ENCODE data around the gene FAM210B. TPM values are rescaled to one million over a fixed set of nuclear protein-coding genes. Genes with fewer than 3 reads are reported as not detected.

Gene FAM210B
- total and polyA plus RNA-seq, 9 of the 15 experiments (the other 6 are each of a cell fraction or from before 2014, with no cell fraction given): 12.1 to 87.3 (median 47.6) TPM

- TF ChIP-seq CHD4 (IDR thresholded peaks at IDR 0.05; ENCODE audit: insufficient read depth, insufficient replicate concordance, low read depth, low read length, poor library complexity, severe bottlenecking) (no peak), SMAD2 (IDR thresholded peaks at IDR 0.05; ENCODE audit: low read depth, low read length) (no peak), ZNF655 (CRISPR knock-in tag; IDR thresholded peaks at IDR 0.05) (no peak), CBX1 (IDR thresholded peaks at IDR 0.05; ENCODE audit: low read depth) (no peak), ZNF436 (CRISPR knock-in tag; IDR thresholded peaks at IDR 0.05) (no peak), E2F1 (CRISPR knock-in tag; IDR thresholded peaks at IDR 0.05) (no peak), ARID2 (IDR thresholded peaks at IDR 0.05) (no peak), THRB (CRISPR knock-in tag; conservative IDR thresholded peaks at IDR 0.05) (0 out of 2 replicates have a peak, but pooled peaks have one; percentile 9), ZNF232 (CRISPR knock-in tag; IDR thresholded peaks at IDR 0.05) (no peak), NFXL1 (CRISPR knock-in tag; IDR thresholded peaks at IDR 0.05) (no peak), HOXB6 (CRISPR knock-in tag; IDR thresholded peaks at IDR 0.05; ENCODE audit: borderline replicate concordance) (no peak), ATF2 (CRISPR knock-in tag; IDR thresholded peaks at IDR 0.05) (no peak), TRIM28 (IDR thresholded peaks at IDR 0.05) (0 out of 2 replicates have a peak, but pooled peaks have one; percentile 48), RBM17 (IDR thresholded peaks at IDR 0.05; ENCODE audit: borderline replicate concordance, low read depth, low read length) (no peak), CTCFL (IDR thresholded peaks at IDR 0.05; ENCODE audit: borderline replicate concordance, insufficient read depth, low read depth, low read length, poor library complexity, severe bottlenecking) (no peak), ZNF586 (CRISPR knock-in tag; conservative IDR thresholded peaks at IDR 0.05) (no peak), ZNF282 (CRISPR knock-in tag; IDR thresholded peaks at IDR 0.05) (no peak)
Measured at GRCh38 chr20:56362833-56363413, 4.1 kb downstream of the FAM210B start (continued).
